HepG2 (cell line): ENCODE data around the gene MTIF2. TPM values are rescaled to one million over a fixed set of nuclear protein-coding genes. Genes with fewer than 3 reads are reported as not detected.

ENCODE experiments used
- ATAC-seq: fragments of 200-7000 bp; cut with Tn5 transposase; 3 replicates; pipeline ENCODE4 v1.9.1; 2020; ENCODE audit warnings: mild to moderate bottlenecking, moderate library complexity
- BruUV-seq: library from RNA; stranded (reverse); fragments of 400-500 nt; replicated peaks from 2 replicates; lab custom pipeline; 2021; lab: Mats Ljungman, UMichigan
- CTCF ChIA-PET: fragments of 300-600 bp; formaldehyde crosslinking; extraction: SDS; loops from one replicate; lab custom pipeline; 2021; ENCODE audit warnings: low total read pairs, inconsistent platforms, low intra/inter-chr PET ratio; lab: Yijun Ruan, JAX
- POLR2A ChIA-PET: fragments of 350-600 bp; sonication (Branson Sonifier 250); formaldehyde crosslinking; loops from one replicate; lab custom pipeline; 2020; ENCODE audit warnings: antibody characterized with exemption, inconsistent platforms; lab: Yijun Ruan, JAX
- DNase-seq: peaks from one replicate; pipeline ENCODE4 v3.0.0-alpha.2; 2015; ENCODE audit warnings: low spot score
- FAIRE-seq: peaks from 3 replicates; lab custom pipeline; 2011; peaks lifted over from hg19 to GRCh38; lab: Jason Lieb, UNC
- H2AFZ ChIP-seq: one replicate; pipeline ENCODE4 v1.6.1; 2011; ENCODE audit warnings: low read length, inconsistent platforms
- H3K27ac ChIP-seq: fragments of 300-600 bp; 3 replicates; pipeline ENCODE4 v1.8.0; 2011; ENCODE audit warnings: mixed run types, mild to moderate bottlenecking, mixed read lengths, low read length, inconsistent platforms; ENCODE audit not compliant: insufficient read depth; ENCODE audit errors: extremely low read length
- H3K27me3 ChIP-seq, 2 experiments: fragments of 200-600 bp in 1 of 2; 2 replicates in 1 of 2; 3 replicates in 1 of 2; pipeline versions ENCODE4 v1.6.0 to v1.8.0; 2011; ENCODE audit warnings: low read length in 2 of 2, mild to moderate bottlenecking in 2 of 2, moderate library complexity in 2 of 2, inconsistent platforms in 1 of 2; ENCODE audit not compliant: insufficient read depth in 2 of 2, control insufficient read depth in 1 of 2
- H3K36me3 ChIP-seq, 2 experiments: fragments of 200-600 bp in 1 of 2; replicated peaks in 1 of 2; 2 replicates in 1 of 2; 3 replicates in 1 of 2; pipeline versions ENCODE4 v1.5.1 to v1.8.0; 2011; ENCODE audit warnings: low read length in 2 of 2, inconsistent platforms in 1 of 2; ENCODE audit not compliant: insufficient read depth in 2 of 2, control insufficient read depth in 1 of 2
- H3K4me1 ChIP-seq: 2 replicates; pipeline ENCODE4 v1.5.1; 2012; ENCODE audit warnings: low read length, inconsistent platforms; ENCODE audit not compliant: insufficient read depth
- H3K4me2 ChIP-seq: 2 replicates; pipeline ENCODE4 v1.6.0; 2011; ENCODE audit warnings: low read depth, low read length, inconsistent platforms
- H3K4me3 ChIP-seq, 3 experiments: fragments of 200-600 bp in 1 of 3; sonication (generic), shearing (Covaris generic) in 1 of 3; replicated peaks in 1 of 3; 2 replicates each; pipeline ENCODE4 v1.5.1; 2011 to 2016; ENCODE audit warnings: low read length in 3 of 3, inconsistent platforms in 2 of 3, low read depth in 2 of 3, mild to moderate bottlenecking in 2 of 3, control low read depth in 1 of 3, mixed read lengths in 1 of 3; ENCODE audit not compliant: insufficient read depth in 1 of 3
- H3K79me2 ChIP-seq: one replicate; pipeline ENCODE4 v1.6.1; 2011; ENCODE audit warnings: low read length, inconsistent platforms; ENCODE audit not compliant: insufficient read depth
- H3K9ac ChIP-seq: 2 replicates; pipeline ENCODE4 v1.6.0; 2011; ENCODE audit warnings: mild to moderate bottlenecking, low read depth, low read length, inconsistent platforms; ENCODE audit not compliant: insufficient read depth
- H3K9me3 ChIP-seq: 2 replicates; pipeline ENCODE4 v1.5.1; 2012; ENCODE audit warnings: mild to moderate bottlenecking, low read length
- H4K20me1 ChIP-seq: 2 replicates; pipeline ENCODE4 v1.6.0; 2011; ENCODE audit warnings: inconsistent platforms, mild to moderate bottlenecking, low read length, moderate library complexity; ENCODE audit not compliant: insufficient read depth
- DMAP1 ChIP-seq: IDR thresholded peaks from 2 replicates; pipeline ENCODE4 v1.6.1; 2016
- FOXK1 ChIP-seq: sonication (generic); formaldehyde crosslinking; IDR thresholded peaks from 2 replicates; pipeline ENCODE4 v1.4.0; 2020; ENCODE audit warnings: low read depth, missing genetic modification reagents, borderline replicate concordance
- MEF2D ChIP-seq: sonication (generic); formaldehyde crosslinking; IDR thresholded peaks from 2 replicates; pipeline ENCODE4 v1.5.1; 2020; ENCODE audit warnings: mild to moderate bottlenecking, missing genetic modification reagents
- NFRKB ChIP-seq: fragments of 450-650 bp; IDR thresholded peaks from 2 replicates; pipeline ENCODE4 v1.6.1; 2017
- SIN3B ChIP-seq: fragments of 150-350 bp; IDR thresholded peaks from 2 replicates; pipeline ENCODE4 v1.6.1; 2014; ENCODE audit warnings: low read length
- SNRNP70 ChIP-seq: fragments of 200-400 bp; formaldehyde crosslinking; IDR thresholded peaks from 2 replicates; pipeline ENCODE4 v1.6.1; 2017; ENCODE audit warnings: mild to moderate bottlenecking, low read depth, low read length, moderate library complexity
- YEATS4 ChIP-seq: sonication (generic); formaldehyde crosslinking; IDR thresholded peaks from 2 replicates; pipeline ENCODE4 v1.4.0; 2020; ENCODE audit warnings: missing genetic modification reagents, borderline replicate concordance
- ZFP90 ChIP-seq: sonication (generic); formaldehyde crosslinking; IDR thresholded peaks from 2 replicates; pipeline ENCODE4 v1.8.0; 2022; ENCODE audit warnings: missing genetic modification reagents, mild to moderate bottlenecking, inconsistent platforms, borderline replicate concordance
- ZNF30 ChIP-seq: sonication (generic); formaldehyde crosslinking; IDR thresholded peaks from 2 replicates; pipeline ENCODE4 v1.5.0; 2020; ENCODE audit warnings: mild to moderate bottlenecking, missing genetic modification reagents
- ZNF343 ChIP-seq: sonication (generic); formaldehyde crosslinking; IDR thresholded peaks from 2 replicates; pipeline ENCODE4 v1.4.0; 2020; ENCODE audit warnings: mild to moderate bottlenecking, missing genetic modification reagents
- ZNF431 ChIP-seq: sonication (generic); formaldehyde crosslinking; IDR thresholded peaks from 2 replicates; pipeline ENCODE4 v1.9.0; 2022; ENCODE audit warnings: missing genetic modification reagents, low read depth, mild to moderate bottlenecking, borderline replicate concordance
- ZNF75D ChIP-seq: sonication (generic); formaldehyde crosslinking; IDR thresholded peaks from 2 replicates; pipeline ENCODE4 v1.8.1; 2023; ENCODE audit warnings: missing genetic modification reagents, mild to moderate bottlenecking, borderline replicate concordance
- ZNF816 ChIP-seq: sonication (generic); formaldehyde crosslinking; IDR thresholded peaks from 2 replicates; pipeline ENCODE4 v1.8.0; 2022; ENCODE audit warnings: missing genetic modification reagents, mild to moderate bottlenecking, borderline replicate concordance
- WGBS: methylation state at CpG from one replicate; pipeline ENCODE4 v1.1.6; 2017; ENCODE audit warnings: low lambda C conversion rate; 5-methylcytosine and 5-hydroxymethylcytosine counted together
- in situ Hi-C: cut with HindIII; loops from 2 replicates; pipeline ENCODE4 v1.10.0; 2017; ENCODE audit warnings: low pct_unique_long_range_greater_than_20kb; ENCODE audit not compliant: extremely low pct_ligation_motif_present
- intact Hi-C: fragments of 100-400 bp; cut with micrococcal nuclease; formaldehyde crosslinking; loops from one replicate; pipeline ENCODE4 v1.10.0; 2022; ENCODE audit not compliant: unreplicated experiment
- polyA plus RNA-seq, 8 experiments: library from polyadenylated mRNA; depleted of rRNA in 3 of 8; stranded (reverse) in 7 of 8; unstranded in 1 of 8; fragments of >200 nt; fragmentation: Illumina TruSeq in 4 of 8; extraction: Trizol in 4 of 8; gene quantifications; 2 replicates each; pipeline versions ENCODE4 v1.2.1 to v1.2.3, GENCODE V29; 2011 to 2016; ENCODE audit warnings: low read depth in 4 of 8, missing spikeins in 1 of 8, mixed read lengths in 1 of 8; ENCODE audit not compliant: insufficient read depth in 1 of 8
- total RNA-seq, 5 experiments: library from RNA; depleted of rRNA; stranded (reverse); fragments of >200 nt; fragmentation: Illumina TruSeq; extraction: Trizol; gene quantifications; 2 replicates each; pipeline ENCODE4 v1.2.3, GENCODE V29; 2016; ENCODE audit warnings: low read depth in 1 of 5
- TF ChIP-seq, protein P1 (sequence below): sonication (generic); formaldehyde crosslinking; IDR thresholded peaks from 2 replicates; pipeline ENCODE4 v1.5.1; 2020; ENCODE audit warnings: missing genetic modification reagents, mild to moderate bottlenecking, borderline replicate concordance

The MTIF2 gene
- total and polyA plus RNA-seq, 2 of the 13 experiments (the other 11 are each of a cell fraction or from before 2014, with no cell fraction given) = 32.1 to 92.1 TPM

DNA sequence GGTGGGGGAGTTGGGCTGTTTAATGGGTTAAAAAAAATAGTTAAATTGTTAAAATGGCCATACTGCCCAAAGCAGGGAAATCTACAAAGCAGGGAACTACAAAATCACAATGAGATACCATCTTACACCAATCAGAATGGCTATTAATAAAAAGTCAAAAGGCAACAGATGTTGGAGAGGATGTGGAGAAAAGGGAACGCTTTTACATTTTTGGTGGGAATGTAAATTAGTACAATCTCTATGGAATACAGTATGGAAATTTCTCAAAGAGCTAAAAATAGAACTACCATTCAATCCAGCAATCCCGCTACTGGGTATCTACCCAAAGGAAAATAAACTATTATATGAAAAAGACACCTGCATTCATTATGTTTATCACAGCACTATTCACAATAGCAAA is 64.1 kb downstream of the MTIF2 start (continued):
- TF ChIP-seq ZNF816 (CRISPR knock-in tag) = no peak
- no peak for TF ChIP-seq NFRKB
- TF ChIP-seq ZNF30 (CRISPR knock-in tag) = no peak
- no peak for TF ChIP-seq ZFP90
- no peak for TF ChIP-seq ZNF343 (CRISPR knock-in tag)
- TF ChIP-seq ZNF75D (CRISPR knock-in tag) = no peak

DNA sequence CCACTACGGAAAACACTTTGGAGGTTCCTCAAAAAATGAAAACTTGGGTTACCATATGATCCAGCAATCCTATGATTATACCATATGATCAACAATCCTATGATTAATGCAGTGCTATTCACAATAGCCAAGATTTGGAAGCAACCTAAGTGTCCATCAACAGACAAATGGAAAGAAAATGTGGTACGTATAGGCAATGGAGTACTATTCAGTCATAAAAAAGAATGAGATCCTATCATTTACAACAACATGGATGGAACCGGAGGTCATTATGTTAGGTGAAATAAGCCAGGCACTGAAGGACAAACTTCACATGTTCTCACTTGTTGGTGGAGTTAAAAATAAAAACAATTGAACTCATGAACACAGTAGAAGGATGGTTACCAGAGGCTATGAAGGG is 64.5 kb downstream of the MTIF2 start:
- TF ChIP-seq YEATS4 (CRISPR knock-in tag) = no peak
- TF ChIP-seq, protein P1, sequence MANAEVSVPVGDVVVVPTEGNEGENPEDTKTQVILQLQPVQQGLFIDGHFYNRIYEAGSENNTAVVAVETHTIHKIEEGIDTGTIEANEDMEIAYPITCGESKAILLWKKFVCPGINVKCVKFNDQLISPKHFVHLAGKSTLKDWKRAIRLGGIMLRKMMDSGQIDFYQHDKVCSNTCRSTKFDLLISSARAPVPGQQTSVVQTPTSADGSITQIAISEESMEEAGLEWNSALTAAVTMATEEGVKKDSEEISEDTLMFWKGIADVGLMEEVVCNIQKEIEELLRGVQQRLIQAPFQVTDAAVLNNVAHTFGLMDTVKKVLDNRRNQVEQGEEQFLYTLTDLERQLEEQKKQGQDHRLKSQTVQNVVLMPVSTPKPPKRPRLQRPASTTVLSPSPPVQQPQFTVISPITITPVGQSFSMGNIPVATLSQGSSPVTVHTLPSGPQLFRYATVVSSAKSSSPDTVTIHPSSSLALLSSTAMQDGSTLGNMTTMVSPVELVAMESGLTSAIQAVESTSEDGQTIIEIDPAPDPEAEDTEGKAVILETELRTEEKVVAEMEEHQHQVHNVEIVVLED (CRISPR knock-in tag) = no peak
- TF ChIP-seq DMAP1 (CRISPR knock-in tag) = no peak
- TF ChIP-seq FOXK1 (CRISPR knock-in tag) = no peak
- no peak for TF ChIP-seq SIN3B
- TF ChIP-seq MEF2D (CRISPR knock-in tag) = no peak
- no peak for TF ChIP-seq SNRNP70
- no peak for TF ChIP-seq ZNF431 (CRISPR knock-in tag)
- no peak overlapping the region for H3K4me3 ChIP-seq
- H3K27me3 ChIP-seq = no peaks in the 10 kb centered on the region
- peaks cover 0 to 5% of the 10 kb centered on the region in 2 experiments; a peak in 2 of 5 replicates for H3K36me3 ChIP-seq
- intact Hi-C loops = no loop called here
- no peak overlapping the region for H3K9ac ChIP-seq
- FAIRE-seq (no peak), DNase-seq (no peak), ATAC-seq (no peak)
- H3K9me3 ChIP-seq = peaks cover 10% of the 10 kb centered on the region; the same call in 1 of the 2 replicates
- ChIA-PET POLR2A (no interaction called here), CTCF (no interaction called here)
- H3K79me2 ChIP-seq = no peaks in the 10 kb centered on the region
- H4K20me1 ChIP-seq = no peaks in the 10 kb centered on the region
- BruUV-seq = no TSS peak
- in situ Hi-C loops = no loop called here
- no peak overlapping the region for H3K4me2 ChIP-seq
- no peak overlapping the region for H3K27ac ChIP-seq
- H2AFZ ChIP-seq = no peak overlapping the region
- 98% methylated on average over 3 of the region's 3 CpGs for WGBS
- H3K4me1 ChIP-seq = no peaks in the 10 kb centered on the region
